ENCODE measurements around the gene SPON1.
A peak's percentile ranks its signal among the peaks of the same experiment; 100 is the strongest.
"Not testable (repeated sequence)": the region's sequence is repeated elsewhere in the genome, so short reads cannot be mapped to it uniquely, and the experiment has no call there.

The SPON1 gene

DNA sequence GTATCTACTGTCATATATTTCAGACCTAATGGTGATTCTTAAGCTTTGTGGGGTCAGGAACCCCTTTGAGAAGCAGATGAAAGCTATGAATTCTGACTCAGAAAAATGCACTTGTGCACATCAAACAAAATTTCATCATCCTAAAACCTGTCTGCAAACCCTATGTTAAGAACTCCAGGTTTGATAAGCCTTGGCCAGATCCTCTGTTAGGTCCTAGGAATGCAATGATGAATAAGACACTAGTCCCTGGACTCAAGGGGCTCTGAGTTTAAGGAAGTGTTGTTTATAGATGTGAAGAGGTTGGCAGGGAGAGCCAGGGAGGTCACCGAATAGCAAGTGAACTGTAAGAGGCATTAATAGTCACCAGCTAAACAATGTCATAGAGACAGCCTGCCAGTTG, 103.2 kb downstream of the SPON1 start:
- H3K4me1 Mint-ChIP-seq = peaks cover 23% of the 10 kb centered on the region
- H3K36me3 Mint-ChIP-seq = peaks cover 1% of the 10 kb centered on the region
- no peaks in the 10 kb centered on the region for H3K9me3 Mint-ChIP-seq
- H3K4me3 Mint-ChIP-seq = peak overlapping the region; percentile 20
- no peak overlapping the region for H3K27ac Mint-ChIP-seq
- no peaks in the 10 kb centered on the region for H3K27me3 Mint-ChIP-seq

GRCh38 chr11:14067686-14068085, 105.2 kb downstream of the SPON1 start:
- Mint-ChIP-seq H3K4me3 (no peak overlapping the region), H3K36me3 (peaks cover 1% of the 10 kb centered on the region), H3K9me3 (no peaks in the 10 kb centered on the region)

DNA sequence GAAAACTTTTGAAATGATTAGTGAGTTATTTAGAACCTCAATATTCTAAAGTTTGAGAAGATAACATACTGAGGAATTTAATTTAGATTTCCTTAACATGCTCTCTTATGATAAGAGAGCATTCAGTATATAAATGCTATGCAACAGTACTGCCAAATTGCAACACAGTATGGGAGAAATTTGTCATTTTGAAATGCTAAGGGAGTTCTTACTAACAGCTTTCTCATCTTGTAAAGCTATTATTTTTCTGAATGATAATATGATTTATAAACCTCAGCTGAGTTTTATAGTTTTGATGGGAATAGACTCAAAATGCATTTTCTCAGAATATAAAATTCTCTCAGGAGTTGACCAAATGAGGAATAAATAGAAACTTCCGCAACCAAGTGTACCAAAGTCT, 108.4 kb downstream of the SPON1 start:
- H3K36me3 Mint-ChIP-seq = peaks cover 1% of the 10 kb centered on the region

More at GRCh38 chr11:14067686-14068085, 105.2 kb downstream of the SPON1 start:
- Mint-ChIP-seq H3K4me1 (peaks cover 25% of the 10 kb centered on the region), H3K27ac (no peak overlapping the region), H3K27me3 (no peaks in the 10 kb centered on the region)

DNA sequence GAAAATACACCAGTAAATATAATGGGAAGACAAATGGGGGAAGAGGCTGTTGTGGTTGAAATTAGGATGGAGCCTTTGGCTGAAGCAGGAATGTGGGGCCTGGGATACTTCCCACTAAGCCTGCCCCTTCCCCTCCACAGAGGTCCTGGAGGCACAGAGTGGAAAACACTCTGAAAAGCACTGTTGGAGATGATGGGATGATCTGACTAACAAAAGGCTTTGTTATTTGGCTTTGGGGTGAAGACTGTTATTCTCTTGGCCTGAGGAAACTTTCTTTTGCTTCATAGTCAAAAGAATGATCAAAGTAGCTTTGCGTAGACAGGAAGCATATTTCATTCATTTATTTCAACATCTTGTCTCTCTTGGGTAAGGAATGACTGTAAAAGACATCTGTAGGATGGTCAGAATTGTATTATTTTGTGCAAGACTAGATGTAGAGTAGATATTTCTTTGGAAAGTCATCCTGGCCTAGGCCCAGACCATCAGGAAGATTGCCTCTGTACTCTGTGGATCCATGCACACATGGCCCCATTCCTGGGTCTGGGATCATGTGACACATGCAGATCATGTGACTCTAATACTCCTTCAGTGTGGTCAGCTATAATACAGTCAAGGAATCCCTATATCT, 111.4 kb downstream of the SPON1 start:
- peak overlapping the region; percentile 75 for H3K27ac Mint-ChIP-seq
- peaks cover 1% of the 10 kb centered on the region for H3K36me3 Mint-ChIP-seq
- H3K4me1 Mint-ChIP-seq = peaks cover 59% of the 10 kb centered on the region
- H3K4me3 Mint-ChIP-seq = peak overlapping the region; percentile 89
- no peaks in the 10 kb centered on the region for H3K9me3 Mint-ChIP-seq
- H3K27me3 Mint-ChIP-seq = no peaks in the 10 kb centered on the region

More for the DNA sequence above, 108.4 kb downstream of the SPON1 start:
- Mint-ChIP-seq H3K27ac (no peak overlapping the region), H3K27me3 (no peaks in the 10 kb centered on the region), H3K4me3 (no peak overlapping the region), H3K4me1 (peaks cover 31% of the 10 kb centered on the region), H3K9me3 (no peaks in the 10 kb centered on the region)

GRCh38 chr11:14075118-14076078, 112.9 kb downstream of the SPON1 start:
- peak overlapping the region; percentile 89 for H3K4me3 Mint-ChIP-seq
- H3K27ac Mint-ChIP-seq = peak overlapping the region; percentile 84
- H3K4me1 Mint-ChIP-seq = peaks cover 71% of the 10 kb centered on the region
- H3K36me3 Mint-ChIP-seq = peaks cover under 1% of the 10 kb centered on the region
- no peaks in the 10 kb centered on the region for H3K27me3 Mint-ChIP-seq
- H3K9me3 Mint-ChIP-seq = no peaks in the 10 kb centered on the region

- Mint-ChIP-seq H3K9me3 (no peaks in the 10 kb centered on the region), H3K4me3 (peak overlapping the region; percentile 81), H3K36me3 (peaks cover 19% of the 10 kb centered on the region), H3K27ac (peak overlapping the region; percentile 80), H3K27me3 (no peaks in the 10 kb centered on the region), H3K4me1 (peaks cover 77% of the 10 kb centered on the region)
Measured at GRCh38 chr11:14079011-14079410, 116.5 kb downstream of the SPON1 start.

DNA sequence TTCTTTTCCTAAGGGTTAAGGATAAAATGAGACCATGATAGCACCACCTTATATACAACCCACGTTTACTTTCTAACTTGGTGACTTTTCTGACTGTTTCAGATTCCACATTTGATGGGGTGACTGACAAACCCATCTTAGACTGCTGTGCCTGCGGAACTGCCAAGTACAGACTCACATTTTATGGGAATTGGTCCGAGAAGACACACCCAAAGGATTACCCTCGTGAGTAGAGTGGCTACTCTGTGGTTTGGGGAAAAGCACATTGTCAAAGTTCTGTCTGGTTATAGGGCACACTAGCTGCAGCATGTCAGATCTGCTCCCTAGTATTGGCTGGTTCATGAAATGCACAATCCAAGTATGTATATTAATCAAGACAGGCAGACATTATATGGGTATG, 117.3 kb downstream of the SPON1 start:
- H3K36me3 Mint-ChIP-seq = peaks cover 26% of the 10 kb centered on the region
- H3K27ac Mint-ChIP-seq = peak overlapping the region; percentile 80
- peaks cover 69% of the 10 kb centered on the region for H3K4me1 Mint-ChIP-seq
- no peaks in the 10 kb centered on the region for H3K9me3 Mint-ChIP-seq
- H3K4me3 Mint-ChIP-seq = peak overlapping the region; percentile 81
- H3K27me3 Mint-ChIP-seq = no peaks in the 10 kb centered on the region

DNA sequence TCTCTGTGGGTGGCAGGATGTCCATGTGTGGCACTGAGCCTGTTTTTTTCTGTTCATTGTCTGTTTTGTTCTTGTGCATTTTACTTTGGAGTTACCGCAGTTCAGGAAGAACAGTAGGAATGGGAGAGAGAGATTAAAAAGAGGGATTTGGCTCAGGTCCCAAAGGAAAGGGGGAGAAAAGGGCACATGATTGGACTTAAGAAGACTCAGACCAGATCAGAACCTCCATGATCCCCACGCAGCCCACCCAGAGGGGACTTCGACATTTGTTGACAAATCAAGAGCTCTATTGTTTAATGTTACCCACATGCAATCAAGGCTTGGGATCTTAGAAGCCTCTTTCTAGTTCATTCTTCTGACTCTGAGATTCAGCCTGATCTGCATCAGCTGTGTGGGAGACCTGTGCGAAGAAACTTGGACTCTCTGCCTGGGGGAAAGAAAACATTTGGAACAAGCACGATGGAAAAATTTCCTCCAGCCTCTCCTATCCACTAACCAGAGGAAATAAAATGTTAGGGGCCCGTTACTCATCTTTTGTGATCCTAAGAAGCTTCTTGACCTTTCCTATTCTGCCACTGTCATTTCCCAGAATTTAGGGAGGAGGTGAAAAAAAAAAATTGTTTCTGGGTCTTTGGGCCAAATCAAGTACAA, 119.2 kb downstream of the SPON1 start:
- Mint-ChIP-seq H3K4me1 (peaks cover 60% of the 10 kb centered on the region), H3K27ac (peak overlapping the region; percentile 9), H3K9me3 (no peaks in the 10 kb centered on the region), H3K36me3 (peaks cover 31% of the 10 kb centered on the region), H3K4me3 (no peak overlapping the region), H3K27me3 (no peaks in the 10 kb centered on the region)

- Mint-ChIP-seq H3K27ac (no peak overlapping the region), H3K36me3 (peaks cover 37% of the 10 kb centered on the region), H3K4me3 (no peak overlapping the region), H3K9me3 (no peaks in the 10 kb centered on the region), H3K27me3 (no peaks in the 10 kb centered on the region), H3K4me1 (peaks cover 58% of the 10 kb centered on the region)
Measured at GRCh38 chr11:14082338-14082737, 119.8 kb downstream of the SPON1 start.

- Mint-ChIP-seq H3K36me3 (peaks cover 19% of the 10 kb centered on the region), H3K4me1 (peaks cover 42% of the 10 kb centered on the region)
- not testable (repeated sequence) for H3K4me3 Mint-ChIP-seq, H3K27ac Mint-ChIP-seq, H3K27me3 Mint-ChIP-seq, H3K9me3 Mint-ChIP-seq
Measured at GRCh38 chr11:14088861-14089260, 126.3 kb downstream of the SPON1 start.

DNA sequence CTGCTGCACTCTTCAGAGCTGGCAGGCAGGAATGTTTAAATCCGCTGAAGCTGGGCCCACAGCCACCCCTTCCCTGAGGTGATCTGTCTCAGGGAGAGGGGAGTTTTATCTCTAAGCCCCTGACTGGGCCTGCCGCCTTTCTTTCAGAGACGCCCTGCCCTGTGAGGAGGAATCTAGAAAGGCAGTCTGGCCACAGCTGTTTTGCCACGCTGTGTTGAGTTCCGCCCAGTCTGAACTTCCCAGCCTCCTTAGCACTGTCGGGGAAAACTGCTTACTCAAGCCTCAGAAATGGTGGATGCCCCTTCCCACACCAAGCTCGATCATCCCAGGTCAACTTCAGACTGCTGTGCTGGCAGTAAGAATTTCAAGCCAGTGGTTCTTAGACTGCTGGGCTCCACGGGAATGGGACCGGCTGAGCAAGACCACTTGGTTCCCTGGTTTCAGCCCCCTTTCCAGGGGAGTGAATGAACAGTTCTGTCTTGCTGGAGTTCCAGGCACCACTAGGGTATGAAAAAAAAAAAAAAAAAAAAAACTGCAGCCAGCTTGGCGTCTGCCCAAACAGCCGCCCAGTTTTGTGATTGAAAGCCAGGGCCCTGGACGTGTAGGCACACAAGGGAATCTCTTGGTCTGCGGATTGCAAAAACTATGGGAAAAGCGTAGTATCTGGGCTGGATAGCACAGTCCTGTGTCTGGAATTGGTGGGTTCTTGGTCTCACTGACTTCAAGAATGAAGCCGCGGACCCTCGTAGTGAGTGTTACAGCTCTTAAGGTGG, 127.4 kb downstream of the SPON1 start:
- Mint-ChIP-seq H3K36me3 (peaks cover 12% of the 10 kb centered on the region), H3K27ac (no peak overlapping the region), H3K9me3 (no peaks in the 10 kb centered on the region), H3K4me3 (peak overlapping the region; percentile 62), H3K27me3 (no peaks in the 10 kb centered on the region), H3K4me1 (peaks cover 42% of the 10 kb centered on the region)

DNA sequence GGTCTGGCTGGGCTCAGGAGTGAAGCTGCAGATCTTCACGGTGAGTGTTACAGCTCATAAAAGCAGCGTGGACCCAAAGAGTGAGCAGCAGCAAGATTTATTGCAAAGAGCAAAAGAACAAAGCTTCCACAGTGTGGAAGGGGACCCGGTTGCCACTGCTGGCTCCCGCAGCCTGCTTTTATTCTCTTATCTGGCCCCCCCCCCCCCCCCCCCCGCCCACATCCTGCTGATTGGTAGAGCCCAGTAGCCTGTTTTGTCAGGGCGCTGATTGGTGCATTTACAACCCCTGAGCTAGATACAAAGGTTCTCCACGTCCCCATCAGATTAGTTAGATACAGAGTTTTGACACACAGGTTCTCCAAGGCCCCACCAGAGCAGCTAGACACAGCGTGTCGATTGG, 128.1 kb downstream of the SPON1 start:
- H3K4me1 Mint-ChIP-seq = peaks cover 42% of the 10 kb centered on the region
- H3K27me3 Mint-ChIP-seq, H3K9me3 Mint-ChIP-seq, H3K36me3 Mint-ChIP-seq: not testable (repeated sequence)
- H3K4me3 Mint-ChIP-seq = peak overlapping the region; percentile 62
- peak overlapping the region; percentile 5 for H3K27ac Mint-ChIP-seq

- Mint-ChIP-seq H3K4me1 (peaks cover 22% of the 10 kb centered on the region), H3K36me3 (peaks cover 1% of the 10 kb centered on the region), H3K27me3 (no peaks in the 10 kb centered on the region), H3K27ac (no peak overlapping the region), H3K9me3 (no peaks in the 10 kb centered on the region), H3K4me3 (no peak overlapping the region)
Measured at GRCh38 chr11:14093065-14093464, 130.5 kb downstream of the SPON1 start.

DNA sequence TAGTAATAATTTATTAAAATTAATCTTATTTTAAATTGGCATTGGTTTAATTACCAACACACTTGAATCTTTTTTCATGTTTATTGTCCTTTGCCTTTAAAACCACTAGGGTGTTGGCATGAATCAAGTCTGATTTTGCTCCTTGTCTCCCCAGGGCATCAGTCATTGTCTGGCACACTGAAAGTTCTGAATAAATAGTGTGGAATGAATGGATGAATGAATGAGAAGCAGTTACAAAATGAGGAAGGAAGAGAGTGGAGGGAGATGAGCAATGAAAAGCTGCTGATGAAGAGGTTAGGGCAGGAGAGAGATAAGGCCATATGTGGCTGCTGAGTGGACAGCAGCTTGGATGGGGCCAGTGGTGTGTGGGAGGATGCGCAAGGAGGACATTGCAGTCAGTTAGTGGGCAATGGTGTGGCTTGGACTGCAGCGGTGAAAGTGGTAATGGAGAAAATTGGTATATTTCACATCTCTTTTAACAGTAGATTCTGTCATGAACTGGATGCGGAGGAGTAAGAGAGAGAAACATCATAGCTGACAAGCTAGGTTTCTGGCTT, 132.0 kb downstream of the SPON1 start:
- Mint-ChIP-seq H3K4me1 (peaks cover 10% of the 10 kb centered on the region), H3K9me3 (no peaks in the 10 kb centered on the region), H3K27me3 (no peaks in the 10 kb centered on the region), H3K27ac (peak overlapping the region; percentile 0), H3K4me3 (no peak overlapping the region), H3K36me3 (peaks cover 1% of the 10 kb centered on the region)

GRCh38 chr11:14095882-14096281, 133.4 kb downstream of the SPON1 start:
- no peak overlapping the region for H3K4me3 Mint-ChIP-seq
- peaks cover 9% of the 10 kb centered on the region for H3K4me1 Mint-ChIP-seq
- no peak overlapping the region for H3K27ac Mint-ChIP-seq
- H3K36me3 Mint-ChIP-seq = peaks cover 4% of the 10 kb centered on the region
- no peaks in the 10 kb centered on the region for H3K9me3 Mint-ChIP-seq
- no peaks in the 10 kb centered on the region for H3K27me3 Mint-ChIP-seq

Data from activated naive CD4-positive, alpha-beta T cell treated with anti-CD3 and anti-CD28 coated beads, Interleukin-2, amount 50 U/mL, for 24 hours (primary cell).